DND-41 (cell line): ENCODE data around the gene ADAMTS3.

Experiments
- ATAC-seq: fragments of 200-7000 bp; cut with Tn5 transposase; 3 replicates; pipeline ENCODE4 v1.9.1; 2021; ENCODE audit warnings: low read depth; ENCODE audit not compliant: insufficient read depth
- DNase-seq: peaks from one replicate; pipeline ENCODE4 v3.0.0-alpha.2; 2020
- H2AFZ ChIP-seq: 2 replicates; pipeline ENCODE4 v1.6.0; 2012; ENCODE audit warnings: low read depth, low read length
- H3K27ac ChIP-seq: 2 replicates; pipeline ENCODE4 v1.5.1; 2012; ENCODE audit warnings: low read length, inconsistent platforms
- H3K27me3 ChIP-seq: fragments of 200-600 bp; sonication (generic); 2 replicates; pipeline ENCODE4 v1.6.0; 2012; ENCODE audit warnings: low read length, mild to moderate bottlenecking, inconsistent platforms; ENCODE audit not compliant: insufficient read depth, poor library complexity
- H3K36me3 ChIP-seq: 2 replicates; pipeline ENCODE4 v1.5.1; 2012; ENCODE audit warnings: low read length, inconsistent platforms; ENCODE audit not compliant: insufficient read depth
- H3K4me1 ChIP-seq: 2 replicates; pipeline ENCODE4 v1.5.1; 2012; ENCODE audit warnings: mild to moderate bottlenecking, low read length; ENCODE audit not compliant: insufficient read depth
- H3K4me2 ChIP-seq: 2 replicates; pipeline ENCODE4 v1.6.0; 2012; ENCODE audit warnings: mild to moderate bottlenecking, moderate library complexity, low read length, inconsistent platforms; ENCODE audit not compliant: insufficient read depth
- H3K4me3 ChIP-seq, 2 experiments: fragments of 200-600 bp in 1 of 2; shearing (Covaris generic) in 1 of 2; 2 replicates each; pipeline ENCODE4 v1.5.1; 2012 to 2016; ENCODE audit warnings: inconsistent platforms in 2 of 2, low read length in 2 of 2, mild to moderate bottlenecking in 2 of 2, low read depth in 1 of 2, moderate library complexity in 1 of 2
- H3K79me2 ChIP-seq: 2 replicates; pipeline ENCODE4 v1.6.0; 2012; ENCODE audit warnings: low read length, inconsistent platforms; ENCODE audit not compliant: insufficient read depth
- H3K9ac ChIP-seq: 2 replicates; pipeline ENCODE4 v1.6.0; 2012; ENCODE audit warnings: low read depth, mild to moderate bottlenecking, inconsistent platforms, low read length, moderate library complexity
- H3K9me3 ChIP-seq: 2 replicates; pipeline ENCODE4 v1.5.1; 2012; ENCODE audit warnings: low read length, moderate library complexity, mild to moderate bottlenecking, inconsistent platforms; ENCODE audit not compliant: insufficient read depth, severe bottlenecking
- H4K20me1 ChIP-seq: 2 replicates; pipeline ENCODE4 v1.6.0; 2012; ENCODE audit warnings: low read length; ENCODE audit not compliant: insufficient read depth
- CTCF ChIP-seq: IDR thresholded peaks from 2 replicates; pipeline ENCODE4 v1.5.1; 2012; ENCODE audit warnings: borderline replicate concordance, low read length, moderate library complexity, mild to moderate bottlenecking; ENCODE audit not compliant: poor library complexity, severe bottlenecking; ENCODE audit errors: extremely low read depth
- EZH2 ChIP-seq: IDR thresholded peaks from 3 replicates; pipeline ENCODE4 v1.6.1; 2012; ENCODE audit warnings: borderline replicate concordance, low read depth, mild to moderate bottlenecking, moderate library complexity, low read length, inconsistent platforms; ENCODE audit not compliant: severe bottlenecking

Gene ADAMTS3

GRCh38 chr4:72522440-72522839, 46.6 kb downstream of the ADAMTS3 start:
- no peak for TF ChIP-seq EZH2
- no peak for TF ChIP-seq CTCF
- ATAC-seq (no peak), DNase-seq (no peak)
- no peaks in the 10 kb centered on the region for H3K79me2 ChIP-seq
- H2AFZ ChIP-seq = no peak overlapping the region
- H3K4me2 ChIP-seq = no peak overlapping the region
- H3K36me3 ChIP-seq = no peaks in the 10 kb centered on the region
- no peak overlapping the region for H3K9ac ChIP-seq
- H3K4me3 ChIP-seq = no peak overlapping the region
- H4K20me1 ChIP-seq = no peaks in the 10 kb centered on the region
- H3K9me3 ChIP-seq = no peaks in the 10 kb centered on the region
- H3K27ac ChIP-seq = no peak overlapping the region
- H3K27me3 ChIP-seq = no peaks in the 10 kb centered on the region
- no peaks in the 10 kb centered on the region for H3K4me1 ChIP-seq

- Histone ChIP-seq H3K9ac (no peak overlapping the region), H2AFZ (no peak overlapping the region), H3K36me3 (no peaks in the 10 kb centered on the region), H3K4me2 (no peak overlapping the region), H3K4me3 (no peak overlapping the region), H3K27ac (no peak overlapping the region), H3K79me2 (no peaks in the 10 kb centered on the region), H3K4me1 (no peaks in the 10 kb centered on the region), H4K20me1 (no peaks in the 10 kb centered on the region), H3K27me3 (no peaks in the 10 kb centered on the region), H3K9me3 (no peaks in the 10 kb centered on the region)
- ATAC-seq (no peak), DNase-seq (no peak)
- TF ChIP-seq CTCF (no peak), EZH2 (no peak)
These were observed 55.8 kb downstream of the ADAMTS3 start for GRCh38 chr4:72513227-72513626.

GRCh38 chr4:72507860-72508419, 61.1 kb downstream of the ADAMTS3 start:
- no peak for DNase-seq
- H3K79me2 ChIP-seq = no peaks in the 10 kb centered on the region
- H3K4me1 ChIP-seq = no peaks in the 10 kb centered on the region
- no peak overlapping the region for H3K9ac ChIP-seq
- H3K27me3 ChIP-seq = no peaks in the 10 kb centered on the region
- no peak overlapping the region for H3K4me3 ChIP-seq
- no peak overlapping the region for H2AFZ ChIP-seq
- no peaks in the 10 kb centered on the region for H4K20me1 ChIP-seq
- no peaks in the 10 kb centered on the region for H3K9me3 ChIP-seq
- no peak overlapping the region for H3K27ac ChIP-seq
- TF ChIP-seq EZH2 = no peak
- no peak for TF ChIP-seq CTCF
- no peak overlapping the region for H3K4me2 ChIP-seq
- ATAC-seq = no peak
- no peaks in the 10 kb centered on the region for H3K36me3 ChIP-seq

GRCh38 chr4:72507167-72507566, 61.9 kb downstream of the ADAMTS3 start:
- TF ChIP-seq CTCF = no peak
- TF ChIP-seq EZH2 = no peak
- H3K79me2 ChIP-seq = no peaks in the 10 kb centered on the region
- no peak overlapping the region for H3K27ac ChIP-seq
- H4K20me1 ChIP-seq = no peaks in the 10 kb centered on the region
- no peak overlapping the region for H3K4me3 ChIP-seq
- no peaks in the 10 kb centered on the region for H3K9me3 ChIP-seq
- H3K27me3 ChIP-seq = no peaks in the 10 kb centered on the region
- no peak overlapping the region for H3K9ac ChIP-seq
- DNase-seq (no peak), ATAC-seq (no peak)
- H3K4me1 ChIP-seq = no peaks in the 10 kb centered on the region
- H3K36me3 ChIP-seq = no peaks in the 10 kb centered on the region
- no peak overlapping the region for H2AFZ ChIP-seq
- no peak overlapping the region for H3K4me2 ChIP-seq
